Hepatic stellate cell (primary cell): ENCODE results near the gene USP14.

Experiments used
- DNase-seq: peaks from one replicate; pipeline ENCODE4 v3.0.0; 2011; ENCODE audit warnings: low spot score

Gene USP14

GRCh38 chr18:159933-160332 is 1.6 kb downstream of the USP14 start:
- DNase-seq, result no peak

- no peak for DNase-seq
Measured at GRCh38 chr18:160831-161570, 2.6 kb downstream of the USP14 start.

- DNase-seq, result no peak
Measured at GRCh38 chr18:172361-172760, 14.0 kb downstream of the USP14 start.

- DNase-seq, result no peak
Measured at GRCh38 chr18:179499-179898, 21.1 kb downstream of the USP14 start.

GRCh38 chr18:181711-182110 is 23.4 kb downstream of the USP14 start:
- DNase-seq, result no peak

- DNase-seq, result no peak
Measured at GRCh38 chr18:183769-184168, 25.4 kb downstream of the USP14 start.

GRCh38 chr18:189254-189653 is 30.9 kb downstream of the USP14 start:
- no peak for DNase-seq

- no peak for DNase-seq
Measured at GRCh38 chr18:191725-192124, 33.4 kb downstream of the USP14 start.

GRCh38 chr18:192801-193200 is 34.4 kb downstream of the USP14 start:
- no peak for DNase-seq

GRCh38 chr18:195651-196050 is 37.3 kb downstream of the USP14 start:
- no peak for DNase-seq

- no peak for DNase-seq
Measured at GRCh38 chr18:199214-199613, 40.9 kb downstream of the USP14 start.

- DNase-seq, result no peak
Measured at GRCh38 chr18:199768-200167, 41.4 kb downstream of the USP14 start.

- DNase-seq, result no peak
Measured at GRCh38 chr18:210075-210474, 51.7 kb downstream of the USP14 start.

GRCh38 chr18:210733-211132 is 52.4 kb downstream of the USP14 start:
- DNase-seq, result no peak

- no peak for DNase-seq
Measured at GRCh38 chr18:211582-211981, 53.2 kb downstream of the USP14 start.

GRCh38 chr18:212780-213179 is 54.4 kb downstream of the USP14 start:
- no peak for DNase-seq

- no peak for DNase-seq
Measured at GRCh38 chr18:213505-213904, 55.1 kb downstream of the USP14 start.

GRCh38 chr18:213966-214365 is 55.6 kb downstream of the USP14 start:
- no peak for DNase-seq

- no peak for DNase-seq
Measured at GRCh38 chr18:215448-216010, 57.2 kb downstream of the USP14 start.

- DNase-seq, result no peak
Measured at GRCh38 chr18:217532-218336, 59.4 kb downstream of the USP14 start.

GRCh38 chr18:220708-221107 is 62.4 kb downstream of the USP14 start:
- DNase-seq, result no peak

GRCh38 chr18:225745-226144 is 67.4 kb downstream of the USP14 start:
- no peak for DNase-seq

- no peak for DNase-seq
Measured at GRCh38 chr18:227374-227773, 69.0 kb downstream of the USP14 start.
